Embryonic facial prominence (tissue), 1 donor: Measurements from ENCODE around the gene EXOC1.
A peak's percentile ranks its signal among the peaks of the same experiment; 100 is the strongest.
"Not testable (repeated sequence)": the region's sequence is repeated elsewhere in the genome, so short reads cannot be mapped to it uniquely, and the experiment has no call there.

Experiments used
- DNase-seq: peaks from one replicate; pipeline ENCODE4 v3.0.0-alpha.2; 2016; ENCODE audit errors: extremely low spot score

Gene EXOC1

DNA sequence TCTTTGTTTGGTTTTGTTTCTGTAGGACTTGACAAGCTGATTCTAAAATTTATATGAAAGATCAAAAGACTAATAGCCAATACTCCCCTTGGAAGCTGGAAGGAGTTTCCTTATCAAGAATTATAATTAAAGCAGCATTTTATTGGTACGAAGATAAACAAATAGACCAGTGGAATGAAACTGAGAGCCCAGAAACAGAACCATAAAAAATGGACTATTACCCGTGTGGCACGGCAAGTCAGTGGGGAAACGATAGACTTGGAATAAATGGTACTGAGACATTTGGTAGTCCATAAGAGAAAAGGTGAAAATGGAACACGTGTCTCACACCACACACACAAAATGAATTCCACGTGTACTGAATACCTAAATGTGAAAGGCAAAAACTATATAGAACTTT, 52.9 kb downstream of the EXOC1 start:
- no peak for DNase-seq

DNA sequence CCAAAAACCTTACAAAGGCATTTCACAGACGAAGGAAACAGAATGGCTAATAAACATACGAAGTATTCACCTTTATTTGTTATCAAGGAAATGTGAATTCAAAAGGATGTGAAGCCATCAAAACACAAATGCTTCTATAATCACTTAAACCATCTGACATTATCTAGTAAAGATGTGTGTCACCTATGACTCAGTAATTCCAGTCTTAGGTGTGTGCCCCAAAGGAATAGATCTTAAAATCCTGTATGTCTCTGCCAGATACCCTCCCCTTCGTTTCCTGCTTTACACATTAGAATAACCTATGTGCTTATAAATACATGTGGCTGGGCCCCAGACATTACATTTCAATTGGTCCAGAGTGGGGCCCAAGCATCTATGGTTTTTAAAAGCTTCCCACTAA, 53.5 kb downstream of the EXOC1 start:
- DNase-seq = no peak

DNA sequence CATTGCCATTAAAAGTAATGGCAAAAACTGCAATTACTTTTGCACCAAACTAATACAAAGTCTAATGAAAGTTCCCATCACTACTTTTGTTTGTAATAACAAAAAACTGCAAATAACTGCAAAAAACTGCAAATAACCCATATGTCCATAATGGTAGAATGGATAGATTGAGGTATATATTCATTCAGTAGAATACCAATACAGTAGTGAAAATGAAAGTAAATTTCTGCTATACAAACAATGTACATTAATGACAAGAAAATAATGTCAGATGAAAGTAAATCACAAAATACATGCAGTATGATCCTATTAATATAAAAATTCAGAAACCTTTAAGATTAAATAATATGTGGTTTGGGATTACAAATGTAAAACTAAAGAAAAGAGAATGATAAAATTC, 54.0 kb downstream of the EXOC1 start:
- no peak for DNase-seq

DNA sequence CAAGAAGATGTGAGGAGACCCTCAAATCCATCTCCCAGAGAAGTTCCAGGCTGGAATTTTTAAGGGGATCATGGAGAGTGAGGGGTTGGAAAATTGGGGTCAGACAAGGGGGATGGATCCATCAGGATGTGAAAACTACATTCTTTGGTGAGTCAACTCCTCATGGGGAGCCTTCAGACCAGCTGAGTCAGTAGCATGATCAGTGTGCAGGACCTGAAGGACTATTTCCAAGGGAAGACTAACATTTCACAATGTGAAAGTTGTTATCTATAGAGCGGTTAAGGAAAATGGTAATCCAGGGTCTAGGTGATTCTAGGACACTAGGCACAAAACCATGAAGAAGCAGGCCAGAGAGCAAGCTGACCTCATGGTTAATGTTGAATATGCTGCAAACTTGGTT, 56.7 kb downstream of the EXOC1 start:
- no peak for DNase-seq

DNA sequence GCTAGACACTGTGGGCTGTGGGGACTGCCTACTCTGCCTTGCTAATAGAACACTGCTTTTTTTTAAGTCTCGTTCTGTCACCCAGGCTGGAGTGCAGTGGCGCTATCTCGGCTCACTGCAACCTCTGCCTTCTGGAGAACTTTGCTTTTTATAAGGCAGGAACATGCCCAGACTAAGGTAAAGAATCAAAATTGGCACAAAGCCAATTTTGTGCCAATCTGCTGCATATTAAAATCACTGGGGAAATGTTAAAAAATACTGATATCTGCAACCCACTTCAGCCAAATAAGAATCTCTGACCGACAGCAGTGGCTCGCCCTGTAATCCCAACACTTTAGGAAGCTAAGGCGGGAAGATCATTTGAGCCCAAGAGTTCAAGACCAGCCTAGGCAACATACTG, 58.8 kb downstream of the EXOC1 start:
- no peak for DNase-seq

DNA sequence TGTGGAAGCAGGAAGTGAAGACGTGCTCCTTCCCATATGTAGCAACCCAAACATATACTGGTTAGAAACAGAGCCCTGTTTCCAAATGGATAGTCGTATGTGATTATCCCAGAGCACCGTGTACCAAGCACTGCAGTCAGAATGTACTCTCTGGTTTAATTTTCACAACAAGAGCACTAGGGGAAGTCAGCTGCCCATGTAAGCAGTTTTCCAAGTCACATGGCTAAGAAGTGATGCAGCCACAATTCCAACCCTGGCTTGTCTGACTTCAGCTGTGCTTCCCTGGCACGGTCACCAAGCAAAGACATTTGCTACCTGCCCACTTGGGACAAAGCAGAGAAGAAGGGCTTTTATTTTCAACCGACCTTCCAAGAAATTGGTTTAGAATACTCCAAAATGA, 67.1 kb downstream of the EXOC1 start:
- DNase-seq = no peak

DNA sequence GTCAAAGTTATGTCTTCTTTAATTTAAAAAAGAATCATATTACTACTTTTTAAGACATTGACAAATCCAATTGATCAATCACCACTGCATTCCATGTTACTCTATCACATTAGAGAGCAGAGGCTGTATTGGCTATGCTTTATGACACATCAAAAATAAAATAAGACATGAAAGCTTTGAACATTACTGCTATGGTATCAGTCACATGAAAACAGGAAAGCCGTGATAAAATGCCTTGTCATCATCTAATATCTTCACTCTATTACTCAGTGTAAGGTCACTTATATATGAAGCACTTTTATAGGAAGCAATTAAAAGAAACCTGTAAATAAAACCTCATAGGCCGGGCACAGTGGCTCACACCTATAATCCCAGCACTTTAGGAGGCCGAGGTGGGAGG, 67.6 kb downstream of the EXOC1 start:
- no peak for DNase-seq

DNA sequence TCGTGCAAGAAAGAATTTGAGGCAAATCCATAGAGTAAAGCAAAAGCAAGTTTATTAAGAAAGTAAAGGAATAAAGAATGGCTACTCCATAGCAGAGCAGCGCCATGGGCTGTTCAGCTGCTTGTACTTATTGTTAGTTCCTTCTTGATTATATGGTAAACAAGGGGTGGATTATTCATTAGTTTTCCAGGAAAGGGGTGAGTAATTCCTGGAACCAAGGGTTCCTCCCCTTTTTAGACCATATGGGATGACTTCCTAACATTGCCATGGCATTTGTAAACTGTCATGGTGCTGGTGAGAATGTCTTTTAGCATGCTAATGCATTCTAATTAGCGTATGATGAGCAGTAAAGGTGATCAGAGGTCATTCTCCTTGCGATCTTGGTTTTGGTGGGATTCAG, 71.8 kb downstream of the EXOC1 start:
- no peak for DNase-seq

DNA sequence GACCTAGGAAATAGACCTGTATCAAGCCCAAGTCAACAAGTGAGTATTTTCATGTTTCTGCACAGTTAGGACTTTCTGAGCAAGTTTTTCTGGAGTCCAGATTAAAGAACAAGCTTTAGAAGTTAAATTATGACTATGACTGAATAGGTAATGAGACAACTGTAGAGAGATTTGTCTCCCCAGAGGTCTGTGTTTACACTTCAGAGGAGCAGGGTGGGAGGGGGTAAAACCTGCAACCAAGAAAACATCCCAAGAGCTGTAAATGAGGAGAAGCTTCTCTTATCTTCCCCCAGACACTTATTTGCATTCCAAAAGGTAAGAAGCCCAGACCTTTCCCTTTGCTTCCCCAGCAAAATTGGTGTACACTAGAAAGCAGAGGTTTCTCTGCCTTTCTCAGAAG, 73.2 kb downstream of the EXOC1 start:
- DNase-seq = no peak

DNA sequence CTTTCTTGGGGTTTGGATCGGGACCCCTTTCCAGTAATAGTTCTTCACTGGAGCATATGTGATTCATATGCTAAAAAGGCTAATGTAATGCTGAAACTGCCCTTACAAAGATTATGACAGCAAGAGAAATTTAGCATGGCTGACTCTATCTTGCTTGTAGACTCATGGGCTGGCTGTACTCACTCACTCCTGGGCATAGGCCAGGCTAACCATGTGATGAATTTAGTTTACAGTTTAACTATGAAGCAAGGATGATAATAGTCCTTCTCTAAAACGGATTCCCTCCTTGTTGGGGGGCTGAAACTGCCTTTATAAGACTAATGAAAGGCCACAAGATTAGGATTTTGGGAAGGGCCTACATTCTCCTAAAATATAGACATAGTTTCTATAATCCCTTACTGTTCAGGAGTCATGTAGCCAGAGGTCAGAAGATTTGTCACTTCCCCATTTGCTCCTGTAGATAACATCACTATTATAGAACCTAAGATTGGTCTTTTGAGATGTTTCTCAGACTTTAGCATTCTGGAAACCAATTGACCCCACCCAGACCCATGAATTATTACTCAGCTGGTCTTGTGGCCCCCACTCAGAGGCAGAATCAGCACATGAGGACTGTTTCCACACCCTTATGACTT, 74.5 kb downstream of the EXOC1 start:
- no peak for DNase-seq

DNA sequence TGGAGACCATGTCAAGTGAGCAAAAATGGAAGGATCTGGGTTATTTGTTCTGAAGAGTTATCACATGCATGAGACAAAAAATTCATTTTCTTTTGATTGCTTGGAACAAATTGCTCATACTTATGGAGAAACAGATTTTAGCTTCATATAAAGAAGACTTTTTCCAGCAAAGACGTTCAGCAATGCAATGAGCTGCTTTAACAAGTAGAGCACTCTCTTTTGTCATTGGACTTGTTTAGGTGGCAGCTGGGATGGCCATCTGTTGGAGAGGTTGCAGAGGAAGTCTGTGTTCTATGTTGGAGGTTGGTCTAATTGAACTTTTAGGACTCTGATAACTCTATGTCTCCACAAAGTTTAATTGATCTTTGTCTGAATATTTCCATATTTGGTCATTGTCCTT, 75.4 kb downstream of the EXOC1 start:
- no peak for DNase-seq

DNA sequence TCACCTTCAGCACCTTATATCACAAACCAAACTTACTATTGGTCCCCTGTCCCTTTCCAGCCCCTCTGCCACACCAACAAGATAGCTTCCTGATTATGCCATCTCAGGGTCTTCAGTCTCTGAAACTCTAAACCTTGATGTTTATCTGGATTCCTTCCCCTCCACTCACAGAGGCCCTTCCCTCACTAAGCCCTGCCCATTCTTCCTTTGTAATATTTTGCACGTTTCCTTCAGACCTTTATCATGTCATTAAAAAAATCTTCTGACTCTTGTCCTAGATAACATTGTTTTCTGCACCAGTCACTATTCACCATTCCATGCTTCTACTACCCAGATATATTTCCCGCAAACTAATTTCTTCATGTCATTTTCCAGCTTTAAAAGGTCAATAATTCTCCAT, 77.6 kb downstream of the EXOC1 start:
- no peak for DNase-seq

DNA sequence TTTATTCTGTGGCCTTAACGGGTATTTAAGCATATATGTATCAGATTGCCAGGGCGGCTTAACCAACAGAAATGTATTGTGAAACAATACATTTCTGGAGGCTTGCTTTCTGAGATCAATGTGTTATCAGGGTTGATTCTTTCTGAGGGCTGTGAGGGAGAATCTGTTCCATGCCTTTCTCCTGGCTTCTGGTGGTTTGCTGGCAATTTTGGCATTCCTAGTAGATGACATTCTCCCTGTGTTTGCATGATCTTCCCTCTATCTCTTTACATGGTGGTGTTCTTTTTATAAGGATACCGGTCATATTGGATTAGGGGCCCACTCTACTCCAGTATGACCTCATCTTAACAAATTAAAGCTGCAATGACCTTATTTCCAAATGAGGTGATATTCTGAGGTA, 78.4 kb downstream of the EXOC1 start:
- DNase-seq = no peak

DNA sequence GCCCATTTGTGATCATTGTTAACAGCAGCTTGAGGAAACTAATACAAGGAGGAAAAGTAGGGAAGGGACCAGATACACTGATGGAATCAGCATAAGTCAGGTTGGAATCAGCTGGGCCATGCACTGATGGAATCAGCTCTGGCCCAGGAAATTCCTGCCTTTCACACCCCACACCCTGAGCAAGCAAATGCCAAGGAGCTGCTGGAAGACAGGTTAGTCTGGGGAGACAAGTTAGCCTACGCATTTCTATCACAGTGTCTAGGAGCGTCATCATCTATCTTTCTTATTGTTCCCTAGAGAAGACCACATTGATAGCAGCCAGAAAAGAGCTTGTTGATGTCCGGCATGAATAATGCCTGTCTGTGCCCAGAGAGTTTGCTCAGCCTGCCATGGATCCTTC, 79.1 kb downstream of the EXOC1 start:
- no peak for DNase-seq

DNA sequence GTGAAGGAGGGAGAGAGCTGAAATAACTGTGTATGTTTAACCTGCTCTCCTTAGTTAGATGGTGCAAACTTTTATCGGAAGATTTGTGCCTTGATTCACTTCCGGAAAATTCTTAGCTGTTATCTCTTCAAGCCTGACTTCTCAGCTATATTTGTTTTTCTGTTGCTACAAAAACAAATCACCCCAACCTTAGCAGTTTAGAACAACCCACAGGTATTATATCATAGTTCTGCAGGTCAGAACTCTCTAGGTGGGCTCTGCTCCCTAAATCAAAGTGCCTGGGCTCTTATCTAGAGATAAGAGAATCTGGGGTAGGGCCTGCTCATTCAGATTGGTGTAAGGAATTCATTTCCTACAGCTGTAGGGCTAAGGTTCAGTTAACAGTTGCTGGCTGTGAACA, 80.2 kb downstream of the EXOC1 start:
- no peak for DNase-seq

DNA sequence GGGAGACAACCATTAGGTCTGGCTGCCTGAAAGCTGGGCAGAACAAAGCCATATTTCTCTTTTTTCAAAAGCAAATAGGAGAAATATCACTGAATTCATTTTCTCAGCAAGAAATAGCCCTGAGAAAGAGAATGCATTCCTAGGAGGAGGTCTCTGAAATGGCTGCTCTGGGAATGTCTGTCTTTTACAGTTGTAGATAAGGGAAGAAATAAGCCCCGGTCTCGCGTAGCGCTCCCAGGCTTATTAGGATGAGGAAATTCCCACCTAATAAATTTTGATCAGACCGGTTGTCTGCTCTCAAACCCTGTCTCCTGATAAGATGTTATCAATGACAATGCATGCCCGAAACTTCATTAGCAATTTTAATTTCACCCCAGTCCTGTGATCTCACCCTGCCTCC, 82.5 kb downstream of the EXOC1 start:
- not testable (repeated sequence) for DNase-seq

DNA sequence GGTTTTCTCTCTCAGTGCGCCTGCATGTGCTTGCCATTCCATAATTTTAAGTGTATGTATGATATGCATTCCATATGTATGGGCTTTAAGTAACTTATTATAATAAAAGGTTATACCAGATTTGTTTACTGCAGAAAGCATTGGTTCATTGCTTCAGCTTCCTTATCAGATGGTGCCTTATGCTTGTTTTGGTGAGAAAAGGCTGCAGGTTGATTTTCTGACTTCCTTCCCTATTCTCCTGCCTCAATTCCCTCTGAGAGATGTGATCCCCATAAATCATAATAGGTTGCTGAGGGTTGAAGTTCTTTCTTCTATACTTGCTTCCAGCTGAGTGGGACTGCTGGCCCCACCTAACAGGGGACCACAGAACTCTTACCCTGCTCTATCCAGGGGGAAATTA, 85.0 kb downstream of the EXOC1 start:
- DNase-seq = no peak

DNA sequence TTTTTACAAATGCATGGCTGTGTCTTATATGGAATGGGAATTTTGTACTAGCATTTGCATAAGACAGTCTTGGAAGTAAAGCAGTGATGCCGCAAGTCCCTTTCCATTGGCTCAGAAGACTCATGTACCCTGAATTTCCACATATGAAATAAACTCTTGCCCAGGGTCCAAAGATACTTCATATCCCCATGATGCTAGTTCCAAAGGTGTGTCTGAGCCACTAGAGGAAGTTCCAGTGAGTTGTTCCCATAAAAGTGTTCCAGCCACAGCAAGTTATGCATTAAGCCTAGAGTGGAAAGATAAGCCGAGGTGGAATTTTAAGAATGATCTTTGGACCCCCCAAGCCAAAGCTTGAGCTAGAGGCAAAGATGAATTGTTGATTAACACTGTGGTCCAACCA, 86.0 kb downstream of the EXOC1 start:
- DNase-seq = no peak

DNA sequence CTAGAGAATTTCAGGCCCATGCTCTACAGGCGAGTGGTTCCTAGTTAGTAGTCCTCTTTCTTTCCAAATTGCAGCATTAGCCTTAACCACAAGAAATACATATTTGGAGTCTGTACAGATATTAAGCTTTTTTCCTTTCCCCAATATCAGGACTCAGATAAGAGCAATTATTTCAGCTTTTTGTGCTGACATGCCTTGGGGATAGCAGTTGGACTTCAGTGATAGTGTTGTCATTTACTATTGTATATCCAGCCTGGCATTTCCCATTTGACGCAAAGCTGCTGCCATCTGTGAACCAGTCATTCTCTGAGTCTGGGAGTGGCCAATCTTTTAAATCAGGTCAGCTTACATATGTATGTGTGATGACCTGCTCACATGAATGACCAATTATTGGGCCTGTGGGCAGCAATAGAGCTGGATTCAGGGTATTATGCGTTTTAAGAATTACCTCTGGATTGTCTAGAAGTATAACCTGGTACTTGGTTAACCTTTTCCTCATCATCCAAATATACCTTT, 88.5 kb downstream of the EXOC1 start:
- no peak for DNase-seq

DNA sequence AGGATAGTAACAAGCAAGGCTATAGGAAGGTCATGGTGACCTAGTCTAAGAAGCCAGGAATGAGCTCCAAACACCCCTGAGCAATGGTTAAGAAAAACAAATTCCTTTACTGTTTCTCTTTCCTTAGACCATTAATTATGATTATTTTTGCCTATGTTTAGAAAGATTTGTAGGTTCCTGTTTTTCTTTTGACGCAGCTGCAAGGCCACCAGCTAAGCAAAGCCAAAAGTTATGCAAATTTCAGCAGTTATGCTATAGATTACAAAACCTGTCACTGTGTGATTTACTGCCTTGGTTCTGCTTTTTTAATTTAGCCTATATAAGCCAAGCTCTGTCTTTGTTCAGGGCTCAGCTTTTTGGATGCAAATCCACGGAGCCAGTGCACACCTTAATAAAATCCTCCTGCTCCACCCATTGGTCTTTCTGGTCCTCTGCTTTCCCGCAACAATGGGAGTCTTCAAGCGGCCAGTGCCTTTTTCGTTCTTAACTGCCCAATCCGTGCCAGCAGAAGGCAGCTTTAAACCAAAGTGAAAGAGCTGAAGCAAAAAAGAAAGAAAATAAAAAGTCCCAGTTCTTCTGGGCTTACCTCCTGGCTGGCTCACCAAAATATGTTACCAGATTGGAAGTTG, 93.9 kb downstream of the EXOC1 start:
- no peak for DNase-seq

DNA sequence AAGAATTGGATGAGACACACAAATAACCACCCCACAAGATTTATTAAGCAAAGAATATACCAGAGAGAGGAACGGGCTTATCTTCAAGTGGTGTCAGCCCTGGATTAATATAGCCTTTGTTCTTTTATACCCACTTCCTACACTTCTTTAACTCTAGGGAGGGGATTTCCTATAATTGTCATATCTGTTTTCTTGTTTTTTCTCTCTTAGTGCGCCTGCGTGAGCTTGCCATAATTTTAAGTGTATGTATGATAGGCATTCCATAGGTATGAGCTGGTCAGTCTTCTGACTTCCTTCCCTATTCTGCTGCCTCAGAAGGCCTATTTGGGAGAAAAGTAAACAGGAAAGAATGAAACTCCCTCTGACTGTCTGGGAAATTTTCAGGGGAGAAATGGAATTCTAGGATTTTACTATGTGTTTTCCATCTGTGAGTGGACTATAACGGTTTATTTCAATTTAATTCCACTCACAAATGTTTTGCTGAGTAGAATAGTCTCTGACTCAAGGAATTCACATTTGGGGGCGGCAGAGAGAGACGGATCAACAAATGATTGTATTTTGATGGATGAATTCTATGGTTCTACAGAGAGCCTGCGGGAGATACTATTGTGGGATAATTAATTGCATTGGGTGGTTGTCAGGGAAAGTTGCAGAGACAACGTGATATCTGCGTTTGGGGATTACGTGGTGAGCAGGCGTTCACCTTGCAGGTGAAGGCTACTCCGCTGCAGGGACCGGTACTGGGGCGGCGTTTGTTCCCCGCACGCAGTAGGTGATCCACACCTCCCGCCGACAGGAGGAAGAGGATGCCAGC, 94.7 kb downstream of the EXOC1 start:
- no peak for DNase-seq

DNA sequence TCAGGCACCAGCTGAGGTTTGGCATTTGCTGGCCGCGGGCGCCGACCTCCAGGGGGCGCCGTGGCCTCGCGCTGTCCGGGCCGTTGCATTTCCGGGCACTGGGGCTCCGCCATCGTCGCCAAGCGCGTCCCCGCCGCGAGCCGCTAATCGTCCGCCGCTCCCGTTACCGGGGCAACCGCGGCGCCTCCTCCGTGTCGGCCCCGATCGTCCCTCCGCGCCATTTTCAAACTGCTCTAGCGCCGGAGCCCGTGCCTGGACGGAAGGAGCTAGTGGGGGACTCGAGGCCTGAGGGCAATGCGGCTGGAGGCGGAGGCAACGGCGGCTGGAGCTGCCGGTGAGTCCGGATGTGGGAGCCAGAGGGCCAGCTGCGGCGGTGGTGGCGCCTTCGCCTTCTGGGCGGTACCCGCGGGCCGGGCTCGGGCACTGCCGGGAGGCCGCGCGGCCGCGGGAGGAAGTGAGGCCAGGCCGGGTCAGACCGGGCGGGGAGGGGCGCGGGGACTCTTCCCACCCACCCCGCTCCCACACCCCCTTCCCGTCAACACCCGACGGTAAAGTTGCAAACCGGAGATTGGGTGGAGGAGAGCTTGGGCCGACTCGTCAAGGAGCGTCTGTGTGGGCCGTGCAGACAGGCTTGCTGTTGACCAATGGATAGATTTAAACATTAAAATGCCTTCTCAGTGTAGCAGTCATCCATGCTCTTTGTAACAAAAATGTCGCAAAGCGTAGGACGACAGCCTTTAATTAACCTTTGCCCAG, 95.5 kb downstream of the EXOC1 start, which contains the start of gene CEP135:
Gene CEP135, plus strand, starts transcription at position 220 of the 756 bp plus-strand sequence. CDS start 3,186 bp downstream, outside the sequence.
- peak; percentile 63 for DNase-seq
